Osteocyte (in vitro differentiated cells): Measurements from ENCODE around the gene LTF. TPM values are rescaled to one million over a fixed set of nuclear protein-coding genes. Genes with fewer than 3 reads are reported as not detected.

Source experiments
- DNase-seq: peaks from one replicate; pipeline ENCODE4 v3.0.0; 2021; ENCODE audit warnings: mixed read lengths; ENCODE audit not compliant: unreplicated experiment; ENCODE audit errors: extremely low spot score
- H3K27ac Mint-ChIP-seq: one replicate; pipeline ENCODE4 v1.8.0; 2021; ENCODE audit warnings: mild to moderate bottlenecking, mixed read lengths; ENCODE audit not compliant: unreplicated experiment
- H3K27me3 Mint-ChIP-seq: one replicate; pipeline ENCODE4 v1.8.0; 2021; ENCODE audit warnings: mixed read lengths; ENCODE audit not compliant: unreplicated experiment
- H3K36me3 Mint-ChIP-seq: one replicate; pipeline ENCODE4 v1.8.0; 2021; ENCODE audit warnings: mixed read lengths; ENCODE audit not compliant: unreplicated experiment
- H3K4me1 Mint-ChIP-seq: one replicate; pipeline ENCODE4 v1.8.0; 2021; ENCODE audit warnings: mixed read lengths; ENCODE audit not compliant: unreplicated experiment
- H3K4me3 Mint-ChIP-seq: one replicate; pipeline ENCODE4 v1.8.0; 2021; ENCODE audit warnings: mild to moderate bottlenecking, moderate library complexity, mixed read lengths; ENCODE audit not compliant: unreplicated experiment
- H3K9me3 Mint-ChIP-seq: one replicate; pipeline ENCODE4 v1.8.0; 2021; ENCODE audit warnings: mixed read lengths; ENCODE audit not compliant: unreplicated experiment
- total RNA-seq: library from RNA; stranded (reverse); gene quantifications from 2 replicates; pipeline ENCODE4 v1.2.1, GENCODE V29; 2021
- TF ChIP-seq, protein P1 (sequence below): fragments of 200-600 bp; sonication (generic); IDR thresholded peaks from 2 replicates; pipeline ENCODE4 v1.5.0; 2021; ENCODE audit warnings: antibody characterized with exemption, mild to moderate bottlenecking, moderate library complexity

Gene LTF
- total RNA-seq, 1 donor from 2014 or later, result not detected

DNA sequence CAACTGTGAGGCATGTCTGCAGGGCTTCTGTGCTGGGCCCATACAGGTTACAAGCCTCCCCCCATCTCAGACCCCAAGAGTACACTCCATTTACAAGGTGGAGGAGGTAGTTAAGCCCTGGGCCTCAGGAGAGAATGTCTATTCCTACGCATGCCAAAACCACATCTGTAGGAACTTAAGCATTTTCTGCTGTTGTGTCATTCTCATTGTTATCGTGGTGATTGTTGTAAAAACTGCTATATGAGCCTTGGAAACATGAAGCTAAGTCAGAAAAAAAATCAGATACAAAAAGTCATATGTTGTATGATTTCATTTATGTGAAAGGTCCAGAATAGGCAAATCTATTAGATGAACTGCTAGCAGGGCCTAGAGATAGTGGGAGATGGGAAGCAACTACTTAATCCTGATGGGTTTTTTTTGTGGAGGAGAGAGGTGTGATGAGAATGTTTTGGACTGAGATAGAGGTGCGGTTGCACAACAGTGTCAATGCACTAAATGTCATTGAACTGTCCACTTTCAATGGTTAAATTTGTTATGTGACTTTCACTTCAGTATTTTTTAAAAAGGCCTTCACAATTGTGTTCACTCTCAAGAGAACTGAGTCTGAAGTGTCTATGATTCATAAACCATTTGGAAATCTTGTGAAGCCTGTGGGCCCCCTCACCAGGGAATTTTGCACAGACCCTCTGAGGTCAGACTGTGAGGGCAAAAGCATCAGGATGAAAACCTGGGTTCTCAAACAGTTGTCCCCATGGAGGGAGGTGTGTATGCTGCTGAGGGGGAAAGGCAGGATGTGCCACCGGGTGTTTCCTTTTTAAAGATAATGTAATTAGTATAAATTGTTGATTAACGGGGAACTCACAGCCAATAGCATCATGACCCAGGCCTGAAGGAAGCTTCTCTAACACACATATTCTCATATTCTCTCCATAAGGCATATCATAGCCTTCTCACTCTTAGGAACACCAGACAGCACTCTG, 36.2 kb upstream of the LTF start:
- Mint-ChIP-seq H3K4me1 (peaks cover 6% of the 10 kb centered on the region), H3K9me3 (no peaks in the 10 kb centered on the region), H3K36me3 (no peaks in the 10 kb centered on the region), H3K27ac (no peak overlapping the region), H3K27me3 (no peaks in the 10 kb centered on the region), H3K4me3 (no peak overlapping the region)
- peak; percentile 36 for DNase-seq
- TF ChIP-seq, protein P1, sequence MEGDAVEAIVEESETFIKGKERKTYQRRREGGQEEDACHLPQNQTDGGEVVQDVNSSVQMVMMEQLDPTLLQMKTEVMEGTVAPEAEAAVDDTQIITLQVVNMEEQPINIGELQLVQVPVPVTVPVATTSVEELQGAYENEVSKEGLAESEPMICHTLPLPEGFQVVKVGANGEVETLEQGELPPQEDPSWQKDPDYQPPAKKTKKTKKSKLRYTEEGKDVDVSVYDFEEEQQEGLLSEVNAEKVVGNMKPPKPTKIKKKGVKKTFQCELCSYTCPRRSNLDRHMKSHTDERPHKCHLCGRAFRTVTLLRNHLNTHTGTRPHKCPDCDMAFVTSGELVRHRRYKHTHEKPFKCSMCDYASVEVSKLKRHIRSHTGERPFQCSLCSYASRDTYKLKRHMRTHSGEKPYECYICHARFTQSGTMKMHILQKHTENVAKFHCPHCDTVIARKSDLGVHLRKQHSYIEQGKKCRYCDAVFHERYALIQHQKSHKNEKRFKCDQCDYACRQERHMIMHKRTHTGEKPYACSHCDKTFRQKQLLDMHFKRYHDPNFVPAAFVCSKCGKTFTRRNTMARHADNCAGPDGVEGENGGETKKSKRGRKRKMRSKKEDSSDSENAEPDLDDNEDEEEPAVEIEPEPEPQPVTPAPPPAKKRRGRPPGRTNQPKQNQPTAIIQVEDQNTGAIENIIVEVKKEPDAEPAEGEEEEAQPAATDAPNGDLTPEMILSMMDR, result no peak

DNA sequence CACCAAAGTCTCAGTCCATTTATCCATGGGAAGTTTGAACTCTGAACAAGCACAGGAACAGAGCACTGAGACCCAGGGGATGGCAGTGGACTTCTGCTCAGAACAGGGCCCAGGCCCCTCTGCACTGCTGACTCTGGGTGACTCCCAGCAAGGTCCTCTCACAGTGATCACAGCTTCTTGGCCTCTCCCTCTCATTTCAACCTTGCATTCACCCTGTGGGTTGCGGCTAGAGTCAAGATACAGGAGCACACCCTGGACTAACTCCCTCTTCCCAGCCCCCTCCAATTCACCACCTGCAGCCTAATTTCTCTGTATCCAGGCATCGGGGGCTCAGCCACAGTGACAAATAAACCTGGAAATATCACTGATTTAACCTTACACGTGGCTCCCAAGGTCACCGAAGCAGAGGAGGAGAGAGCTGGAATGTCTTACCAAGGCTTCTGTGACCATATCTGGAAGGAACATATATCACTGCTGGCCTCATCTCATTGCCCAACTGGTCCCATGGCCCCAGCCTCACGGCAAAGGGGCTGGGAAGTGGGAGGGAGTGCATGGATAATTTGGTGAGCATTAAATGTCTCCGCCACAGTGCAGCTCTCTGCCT, 34.3 kb upstream of the LTF start:
- H3K27me3 Mint-ChIP-seq, result no peaks in the 10 kb centered on the region

DNA sequence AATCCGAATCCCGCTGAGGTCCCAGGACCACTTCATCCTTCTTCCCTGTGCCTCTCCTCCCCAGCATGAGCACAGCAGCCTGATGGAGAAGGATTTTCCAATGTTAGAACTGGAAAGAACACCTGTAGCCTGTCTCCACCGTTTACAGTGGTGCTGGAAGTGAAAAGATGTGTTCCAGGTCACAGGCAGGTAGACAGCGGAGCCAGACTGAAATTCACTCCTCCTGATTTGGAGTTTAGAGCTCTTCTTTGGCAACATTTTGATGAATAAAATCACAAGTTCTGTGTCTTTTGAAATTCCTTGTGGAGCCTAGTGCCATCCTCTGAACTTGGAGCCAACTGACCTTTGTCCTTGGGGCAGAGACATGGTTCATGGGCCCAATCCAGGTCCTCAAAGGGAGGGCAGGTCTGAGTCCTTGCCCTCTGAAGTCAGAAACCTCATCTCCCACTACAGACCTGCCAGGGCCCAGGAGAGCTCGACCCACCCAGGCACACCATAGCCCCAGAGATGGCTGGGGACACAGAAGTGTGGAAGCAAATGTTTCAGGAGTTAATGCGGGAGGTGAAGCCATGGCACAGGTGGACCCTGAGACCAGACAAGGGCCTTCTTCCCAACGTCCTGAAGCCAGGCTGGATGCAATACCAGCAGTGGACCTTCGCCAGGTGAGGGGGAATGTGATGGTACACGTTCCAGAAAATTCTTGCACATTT, 33.0 kb upstream of the LTF start, which contains the start of gene RTP3:
Gene RTP3 (plus strand): TSS at position 421 of the 710 bp plus-strand sequence. CDS start 87 bp downstream, at position 508.
- DNase-seq, result peak; percentile 64
- H3K27me3 Mint-ChIP-seq, result no peaks in the 10 kb centered on the region
- H3K9me3 Mint-ChIP-seq, result no peaks in the 10 kb centered on the region
- no peak within 1 kb of the TSS for H3K27ac Mint-ChIP-seq
- peaks cover 6% of the 10 kb centered on the region for H3K4me1 Mint-ChIP-seq
- H3K4me3 Mint-ChIP-seq, result no peak within 1 kb of the TSS
- no peaks in the 10 kb centered on the region for H3K36me3 Mint-ChIP-seq
- TF ChIP-seq, protein P1, result no peak

More for the DNA sequence above, 34.3 kb upstream of the LTF start:
- Mint-ChIP-seq H3K4me3 (no peak overlapping the region), H3K9me3 (no peaks in the 10 kb centered on the region), H3K27ac (no peak overlapping the region), H3K4me1 (peaks cover 10% of the 10 kb centered on the region), H3K36me3 (no peaks in the 10 kb centered on the region)
- DNase-seq, result peak; percentile 46
- TF ChIP-seq, protein P1, result no peak

DNA sequence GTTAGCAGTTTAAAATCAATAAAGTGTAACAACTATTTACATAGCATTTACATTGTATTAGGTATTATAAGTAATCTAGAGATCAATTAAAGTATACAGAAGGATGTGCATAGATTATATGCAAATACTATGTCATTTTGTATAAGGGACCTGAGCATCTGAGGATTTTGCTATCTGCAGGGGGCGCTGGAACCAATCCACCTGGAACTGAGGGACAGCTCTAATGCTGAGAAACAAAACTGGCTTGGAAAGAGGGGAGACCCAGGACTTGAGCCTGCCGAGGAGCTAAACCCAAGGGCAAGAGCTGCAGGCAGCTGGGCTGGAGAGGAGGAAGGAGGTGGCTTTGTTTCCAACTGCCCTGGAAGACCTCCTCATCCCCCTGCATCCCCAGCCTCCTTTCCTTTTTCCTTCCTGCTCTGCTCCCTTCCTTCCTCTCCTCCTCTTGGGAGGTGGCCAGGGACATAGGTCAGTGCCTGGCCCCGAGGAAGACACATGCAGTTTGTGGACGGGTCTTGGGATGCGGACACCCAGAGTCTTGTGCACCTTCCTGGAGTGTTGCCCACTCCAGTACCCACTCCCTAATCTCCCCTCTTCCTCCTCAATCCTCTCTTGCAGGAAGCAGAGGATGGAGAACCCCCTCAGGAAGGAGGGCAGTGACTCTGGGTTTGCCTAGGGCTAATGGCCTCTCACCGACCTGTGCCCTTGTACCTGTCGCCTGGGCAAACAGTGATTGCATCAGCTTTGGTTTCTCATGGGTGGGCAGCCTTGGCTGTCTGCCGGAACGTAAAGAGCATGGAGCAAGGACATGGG, 32.2 kb upstream of the LTF start:
- no peak overlapping the region for H3K27ac Mint-ChIP-seq
- DNase-seq, result peak; percentile 71

More for the DNA sequence above, 32.2 kb upstream of the LTF start:
- Mint-ChIP-seq H3K27me3 (no peaks in the 10 kb centered on the region), H3K9me3 (no peaks in the 10 kb centered on the region), H3K36me3 (no peaks in the 10 kb centered on the region), H3K4me1 (peaks cover 6% of the 10 kb centered on the region), H3K4me3 (no peak overlapping the region)
- TF ChIP-seq, protein P1, result peak; percentile 47
